ENCODE measurements around the gene PCDHB8. TPM values are rescaled to one million over a fixed set of nuclear protein-coding genes. Genes with fewer than 3 reads are reported as not detected.
"Not testable (repeated sequence)": the region's sequence is repeated elsewhere in the genome, so short reads cannot be mapped to it uniquely, and the experiment has no call there.

PCDHB8 gene
- 1 to 10 TPM in 8 of 10 donors, under 1 TPM in 2; 0.34 to 2.4 (median 1.3) TPM for polyA plus RNA-seq (ENCODE audit: insufficient read length in 10 of 10)
- long read RNA-seq, donor 1, partial matches to known transcripts = 0 of 1 reads
- long read RNA-seq, donor 1, other reads (novel, unspliced or antisense) = 0 of 1 reads
- long read RNA-seq, donor 2 = 0 reads
- long read RNA-seq, donor 3 = 0 reads
- long read RNA-seq, donor 4 = 0 reads
- long read RNA-seq, donor 5, partial matches to known transcripts = 0 of 2 reads
- long read RNA-seq, donor 5, other reads (novel, unspliced or antisense) = 0 of 2 reads
- long read RNA-seq, donor 6, partial matches to known transcripts = 0 of 1 reads
- long read RNA-seq, donor 6, other reads (novel, unspliced or antisense) = 0 of 1 reads
- long read RNA-seq, donor 7, partial matches to known transcripts = 0 of 2 reads
- long read RNA-seq, donor 7, other reads (novel, unspliced or antisense) = 0 of 2 reads
- long read RNA-seq, donor 8 = 0 reads
- long read RNA-seq, donor 9 = 0 reads

GRCh38 chr5:141177577-141178191 is at the start of gene PCDHB8:
PCDHB8 (plus strand) TSS chr5:141177790; CDS start chr5:141178035, 245 bp downstream.
- DNase-seq = not testable (repeated sequence)

- peak in 2 of 3 donors; percentile 8 to 14 for DNase-seq
Measured at GRCh38 chr5:141135030-141135717, 42.4 kb upstream of the PCDHB8 start, which contains the start of gene PCDHB5. PCDHB5 (plus strand) TSS chr5:141135206; CDS start chr5:141135435, 229 bp downstream.

DNA sequence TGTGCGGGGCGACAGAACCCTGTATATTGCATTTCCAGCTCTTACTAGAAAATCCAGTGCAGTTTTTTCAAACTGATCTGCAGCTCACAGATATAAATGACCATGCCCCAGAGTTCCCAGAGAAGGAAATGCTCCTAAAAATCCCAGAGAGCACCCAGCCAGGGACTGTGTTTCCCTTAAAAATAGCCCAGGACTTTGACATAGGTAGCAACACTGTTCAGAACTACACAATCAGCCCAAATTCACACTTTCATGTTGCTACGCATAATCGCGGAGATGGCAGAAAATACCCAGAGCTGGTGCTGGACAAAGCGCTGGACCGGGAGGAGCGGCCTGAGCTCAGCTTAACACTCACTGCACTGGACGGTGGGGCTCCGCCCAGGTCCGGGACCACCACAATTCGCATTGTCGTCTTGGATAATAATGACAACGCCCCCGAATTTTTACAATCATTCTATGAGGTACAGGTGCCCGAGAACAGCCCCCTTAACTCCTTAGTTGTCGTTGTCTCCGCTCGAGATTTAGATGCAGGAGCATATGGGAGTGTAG is 41.8 kb upstream of the PCDHB8 start:
- no peak for DNase-seq

DNA sequence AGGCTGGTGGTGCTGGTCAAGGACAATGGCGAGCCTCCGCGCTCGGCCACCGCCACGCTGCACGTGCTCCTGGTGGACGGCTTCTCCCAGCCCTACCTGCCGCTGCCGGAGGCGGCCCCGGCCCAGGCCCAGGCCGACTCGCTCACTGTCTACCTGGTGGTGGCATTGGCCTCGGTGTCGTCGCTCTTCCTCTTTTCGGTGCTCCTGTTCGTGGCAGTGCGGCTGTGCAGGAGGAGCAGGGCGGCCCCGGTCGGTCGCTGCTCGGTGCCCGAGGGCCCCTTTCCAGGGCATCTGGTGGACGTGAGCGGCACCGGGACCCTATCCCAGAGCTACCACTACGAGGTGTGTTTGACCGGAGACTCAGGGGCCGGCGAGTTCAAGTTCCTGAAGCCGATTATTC is 40.2 kb upstream of the PCDHB8 start:
- not testable (repeated sequence) for DNase-seq

GRCh38 chr5:141149812-141150211 is 27.8 kb upstream of the PCDHB8 start, which contains the start of gene PCDHB6:
PCDHB6 (plus strand) TSS chr5:141150057; CDS start chr5:141150258, 201 bp downstream.
- DNase-seq = peak in 1 of 3 donors; percentile 5

GRCh38 chr5:141150224-141150992 is 27.2 kb upstream of the PCDHB8 start:
- no peak for DNase-seq

- DNase-seq = no peak
Measured at GRCh38 chr5:141150993-141151325, 26.6 kb upstream of the PCDHB8 start.

DNA sequence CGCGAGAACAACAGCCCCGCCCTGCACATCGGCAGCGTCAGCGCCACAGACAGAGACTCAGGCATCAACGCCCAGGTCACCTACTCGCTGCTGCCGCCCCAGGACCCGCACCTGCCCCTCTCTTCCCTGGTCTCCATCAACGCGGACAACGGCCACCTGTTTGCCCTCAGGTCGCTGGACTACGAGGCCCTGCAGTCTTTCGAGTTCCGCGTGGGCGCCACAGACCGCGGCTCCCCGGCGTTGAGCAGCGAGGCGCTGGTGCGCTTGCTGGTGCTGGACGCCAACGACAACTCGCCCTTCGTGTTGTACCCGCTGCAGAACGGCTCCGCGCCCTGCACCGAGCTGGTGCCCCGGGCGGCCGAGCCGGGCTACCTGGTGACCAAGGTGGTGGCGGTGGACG is 26.0 kb upstream of the PCDHB8 start:
- not testable (repeated sequence) for DNase-seq

DNA sequence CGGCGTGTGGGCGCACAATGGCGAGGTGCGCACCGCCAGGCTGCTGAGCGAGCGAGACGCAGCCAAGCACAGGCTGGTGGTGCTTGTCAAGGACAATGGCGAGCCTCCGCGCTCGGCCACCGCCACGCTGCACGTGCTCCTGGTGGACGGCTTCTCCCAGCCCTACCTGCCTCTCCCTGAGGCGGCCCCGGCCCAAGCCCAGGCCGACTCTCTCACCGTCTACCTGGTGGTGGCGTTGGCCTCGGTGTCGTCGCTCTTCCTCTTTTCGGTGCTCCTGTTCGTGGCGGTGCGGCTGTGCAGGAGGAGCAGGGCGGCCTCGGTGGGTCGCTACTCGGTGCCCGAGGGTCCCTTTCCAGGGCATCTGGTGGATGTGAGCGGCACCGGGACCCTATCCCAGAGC is 25.5 kb upstream of the PCDHB8 start:
- DNase-seq = not testable (repeated sequence)

DNA sequence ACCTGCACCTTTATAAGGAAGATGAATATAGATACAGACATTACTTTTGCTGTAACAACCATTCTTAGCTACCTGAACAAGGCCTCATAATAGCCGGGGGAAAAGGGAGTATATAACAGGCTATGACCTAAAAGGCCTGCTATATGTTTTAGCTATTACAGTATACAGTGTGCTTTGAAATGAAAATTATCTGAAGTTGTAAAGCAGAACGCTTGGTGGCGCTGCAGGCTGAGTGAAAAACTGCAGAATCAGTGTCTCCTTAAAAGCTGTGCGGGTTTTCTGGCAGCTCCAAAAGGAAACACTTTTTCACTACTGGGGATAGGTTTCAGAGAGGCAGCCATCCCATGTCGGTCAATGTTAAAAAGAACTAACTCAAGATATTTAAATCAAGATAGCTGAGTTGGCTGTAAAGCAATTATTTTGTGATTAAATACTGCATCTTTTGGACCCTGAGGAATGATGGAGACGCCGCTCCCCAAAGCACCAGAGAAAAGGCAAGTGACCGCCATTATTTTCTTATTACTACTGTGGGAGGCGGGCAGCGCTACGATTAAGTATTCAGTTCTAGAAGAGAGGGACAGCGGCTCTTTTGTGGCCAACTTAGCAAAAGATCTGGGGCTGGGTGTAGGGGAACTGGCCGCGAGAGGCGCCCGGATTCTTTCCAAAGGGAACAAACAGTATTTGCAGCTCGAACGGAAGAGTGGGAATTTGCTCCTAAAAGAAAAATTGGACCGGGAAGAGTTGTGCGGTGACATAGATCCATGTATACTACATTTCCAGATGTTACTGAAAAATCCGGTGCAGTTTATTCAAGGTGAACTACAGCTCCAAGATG is 21.8 kb upstream of the PCDHB8 start:
- no peak for DNase-seq

DNA sequence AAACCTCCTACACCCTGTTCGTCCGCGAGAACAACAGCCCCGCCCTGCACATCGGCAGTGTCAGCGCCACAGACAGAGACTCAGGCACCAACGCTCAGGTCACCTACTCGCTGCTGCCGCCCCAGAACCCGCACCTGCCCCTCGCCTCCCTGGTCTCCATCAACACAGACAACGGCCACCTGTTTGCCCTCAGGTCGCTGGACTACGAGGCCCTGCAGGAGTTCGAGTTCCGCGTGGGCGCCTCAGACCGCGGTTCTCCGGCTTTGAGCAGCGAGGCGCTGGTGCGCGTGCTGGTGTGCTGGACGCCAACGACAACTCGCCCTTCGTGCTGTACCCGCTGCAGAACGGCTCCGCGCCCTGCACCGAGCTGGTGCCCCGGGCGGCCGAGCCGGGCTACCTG is 20.2 kb upstream of the PCDHB8 start:
- not testable (repeated sequence) for DNase-seq

GRCh38 chr5:141157901-141158300 is 19.7 kb upstream of the PCDHB8 start:
- not testable (repeated sequence) for DNase-seq

- peak; percentile 3 to 35 (median 28) for DNase-seq
Measured at GRCh38 chr5:141172381-141173204, 5.0 kb upstream of the PCDHB8 start, which contains the start of gene PCDHB7. PCDHB7 (plus strand) TSS chr5:141172644; CDS start chr5:141172836, 192 bp downstream.

DNA sequence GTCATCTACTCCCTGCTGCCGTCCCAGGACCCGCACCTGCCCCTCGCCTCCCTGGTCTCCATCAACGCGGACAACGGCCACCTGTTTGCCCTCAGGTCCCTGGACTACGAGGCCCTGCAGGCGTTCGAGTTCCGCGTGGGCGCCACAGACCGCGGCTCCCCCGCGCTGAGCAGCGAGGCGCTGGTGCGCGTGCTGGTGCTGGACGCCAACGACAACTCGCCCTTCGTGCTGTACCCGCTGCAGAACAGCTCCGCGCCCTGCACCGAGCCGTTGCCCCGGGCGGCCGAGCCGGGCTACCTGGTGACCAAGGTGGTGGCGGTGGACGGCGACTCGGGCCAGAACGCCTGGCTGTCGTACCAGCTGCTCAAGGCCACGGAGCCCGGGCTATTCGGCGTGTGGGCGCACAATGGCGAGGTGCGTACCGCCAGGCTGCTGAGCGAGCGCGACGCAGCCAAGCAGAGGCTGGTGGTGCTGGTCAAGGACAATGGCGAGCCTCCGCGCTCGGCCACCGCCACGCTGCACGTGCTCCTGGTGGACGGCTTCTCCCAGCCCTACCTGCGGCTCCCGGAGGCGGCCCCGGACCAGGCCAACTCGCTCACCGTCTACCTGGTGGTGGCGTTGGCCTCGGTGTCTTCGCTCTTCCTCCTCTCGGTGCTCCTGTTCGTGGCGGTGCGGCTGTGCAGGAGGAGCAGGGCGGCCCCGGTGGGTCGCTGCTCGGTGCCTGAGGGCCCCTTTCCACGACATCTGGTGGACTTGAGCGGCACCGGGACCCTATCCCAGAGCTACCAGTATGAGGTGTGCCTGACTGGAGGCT is 3.1 kb upstream of the PCDHB8 start:
- DNase-seq = not testable (repeated sequence)

GRCh38 chr5:141175933-141176332 is 1.7 kb upstream of the PCDHB8 start:
- no peak for DNase-seq

GRCh38 chr5:141179371-141179770 is 1.8 kb downstream of the PCDHB8 start:
- DNase-seq = not testable (repeated sequence)

DNA sequence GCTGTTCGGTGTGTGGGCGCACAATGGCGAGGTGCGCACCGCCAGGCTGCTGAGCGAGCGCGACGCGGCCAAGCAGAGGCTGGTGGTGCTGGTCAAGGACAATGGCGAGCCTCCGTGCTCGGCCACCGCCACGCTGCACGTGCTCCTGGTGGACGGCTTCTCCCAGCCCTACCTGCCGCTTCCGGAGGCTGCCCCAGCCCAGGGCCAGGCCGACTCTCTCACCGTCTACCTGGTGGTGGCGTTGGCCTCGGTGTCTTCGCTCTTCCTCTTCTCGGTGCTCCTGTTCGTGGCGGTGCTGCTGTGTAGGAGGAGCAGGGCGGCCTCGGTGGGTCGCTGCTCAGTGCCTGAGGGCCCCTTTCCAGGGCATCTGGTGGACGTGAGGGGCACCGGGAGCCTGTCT is 2.3 kb downstream of the PCDHB8 start:
- DNase-seq = not testable (repeated sequence)

- DNase-seq = no peak
Measured at GRCh38 chr5:141180313-141180712, 2.7 kb downstream of the PCDHB8 start.
